Lower leg skin (tissue), 3 donors: Measurements from ENCODE around the gene POLR2L.

Source experiments
- CTCF ChIP-seq, 3 donors: fragments of 450-650 bp; IDR thresholded peaks; one replicate each; pipeline ENCODE4 v1.5.1; 2016; ENCODE audit warnings: antibody characterized with exemption in 3 of 3, mild to moderate bottlenecking in 3 of 3, moderate library complexity in 2 of 3
- POLR2A ChIP-seq, 2 donors: fragments of 450-650 bp; IDR thresholded peaks; one replicate each; pipeline ENCODE4 v1.6.1; 2016 to 2017; ENCODE audit warnings: antibody characterized with exemption in 2 of 2, mild to moderate bottlenecking in 1 of 2, moderate library complexity in 1 of 2

GRCh38 chr11:837990-838307 lies 4.4 kb downstream of the POLR2L start:
- TF ChIP-seq CTCF (IDR thresholded peaks at IDR 0.05) = no peak
- no peak for TF ChIP-seq POLR2A (IDR thresholded peaks at IDR 0.05)
